ENCODE results near the gene TMEM11. TPM values are rescaled to one million over a fixed set of nuclear protein-coding genes. Genes with fewer than 3 reads are reported as not detected.
A peak's percentile ranks its signal among the peaks of the same experiment; 100 is the strongest.

TMEM11 gene
- total RNA-seq, 1 donor from 2014 or later, result 25.7 TPM

DNA sequence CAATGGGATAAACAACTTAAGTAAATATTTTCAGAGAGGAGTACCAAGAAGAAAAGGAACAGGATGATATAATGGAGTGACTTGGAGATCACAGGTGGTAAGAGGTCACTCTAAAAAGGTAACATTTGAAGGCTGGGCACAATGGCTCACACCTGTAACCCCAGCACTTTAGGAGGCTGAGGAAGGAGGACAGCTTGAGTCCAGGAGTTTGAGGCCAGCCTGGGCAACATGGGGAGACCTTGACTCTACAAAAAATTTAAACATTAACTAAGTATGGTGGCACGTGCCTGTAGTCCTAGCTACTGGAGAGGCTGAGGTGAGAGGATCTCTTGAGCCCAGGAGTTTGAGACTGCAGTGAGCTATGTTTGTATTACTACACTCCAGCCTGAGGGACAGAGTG lies 3.4 kb upstream of the TMEM11 start:
- Histone ChIP-seq H3K36me3 (no peaks in the 10 kb centered on the region), H3K27me3 (no peaks in the 10 kb centered on the region), H3K9me3 (no peaks in the 10 kb centered on the region), H3K27ac (no peak overlapping the region), H3K4me3 (no peak overlapping the region), H3K4me1 (peaks cover 5 to 17% of the 10 kb centered on the region in 2 donors)
- intact Hi-C loops (cut with DNase I), result no loop called here
- no peak for DNase-seq (ENCODE audit: low spot score in 2 of 2)
- TF ChIP-seq, protein P1, sequence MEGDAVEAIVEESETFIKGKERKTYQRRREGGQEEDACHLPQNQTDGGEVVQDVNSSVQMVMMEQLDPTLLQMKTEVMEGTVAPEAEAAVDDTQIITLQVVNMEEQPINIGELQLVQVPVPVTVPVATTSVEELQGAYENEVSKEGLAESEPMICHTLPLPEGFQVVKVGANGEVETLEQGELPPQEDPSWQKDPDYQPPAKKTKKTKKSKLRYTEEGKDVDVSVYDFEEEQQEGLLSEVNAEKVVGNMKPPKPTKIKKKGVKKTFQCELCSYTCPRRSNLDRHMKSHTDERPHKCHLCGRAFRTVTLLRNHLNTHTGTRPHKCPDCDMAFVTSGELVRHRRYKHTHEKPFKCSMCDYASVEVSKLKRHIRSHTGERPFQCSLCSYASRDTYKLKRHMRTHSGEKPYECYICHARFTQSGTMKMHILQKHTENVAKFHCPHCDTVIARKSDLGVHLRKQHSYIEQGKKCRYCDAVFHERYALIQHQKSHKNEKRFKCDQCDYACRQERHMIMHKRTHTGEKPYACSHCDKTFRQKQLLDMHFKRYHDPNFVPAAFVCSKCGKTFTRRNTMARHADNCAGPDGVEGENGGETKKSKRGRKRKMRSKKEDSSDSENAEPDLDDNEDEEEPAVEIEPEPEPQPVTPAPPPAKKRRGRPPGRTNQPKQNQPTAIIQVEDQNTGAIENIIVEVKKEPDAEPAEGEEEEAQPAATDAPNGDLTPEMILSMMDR (IDR thresholded peaks at IDR 0.05), result no peak

DNA sequence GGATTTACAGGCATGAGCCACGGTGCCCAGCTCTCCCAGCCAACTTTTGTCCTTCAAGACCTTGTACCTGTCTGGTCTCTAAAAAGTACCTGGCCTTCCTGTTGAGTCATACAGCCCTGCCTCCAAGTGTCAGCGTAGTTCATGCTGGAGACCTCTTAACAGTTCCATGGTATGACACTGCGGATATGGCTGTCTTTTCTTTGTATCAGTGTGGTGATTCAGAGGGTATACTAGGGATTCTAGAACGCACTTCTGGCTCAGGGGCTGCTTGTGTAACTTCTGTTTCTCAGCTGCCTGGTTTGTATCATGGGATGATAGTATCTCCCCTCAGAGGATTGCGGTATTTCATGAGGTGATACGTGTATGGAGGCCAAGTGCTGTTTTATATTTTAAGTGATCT lies 2.0 kb upstream of the TMEM11 start:
- intact Hi-C loops (cut with DNase I), result loop anchor here (2.0 kb wide), 1 partner anchor 49 kb away; no protein-coding TSS in a partner anchor
- peaks cover 8 to 31% of the 10 kb centered on the region in 2 donors for H3K4me1 ChIP-seq
- H3K27ac ChIP-seq, result no peak overlapping the region
- DNase-seq (ENCODE audit: low spot score in 2 of 2), result no peak
- no peak overlapping the region for H3K4me3 ChIP-seq
- TF ChIP-seq, protein P1 (IDR thresholded peaks at IDR 0.05), result no peak
- no peaks in the 10 kb centered on the region for H3K27me3 ChIP-seq
- peaks cover 0 to 2% of the 10 kb centered on the region in 2 donors for H3K36me3 ChIP-seq
- no peaks in the 10 kb centered on the region for H3K9me3 ChIP-seq

DNA sequence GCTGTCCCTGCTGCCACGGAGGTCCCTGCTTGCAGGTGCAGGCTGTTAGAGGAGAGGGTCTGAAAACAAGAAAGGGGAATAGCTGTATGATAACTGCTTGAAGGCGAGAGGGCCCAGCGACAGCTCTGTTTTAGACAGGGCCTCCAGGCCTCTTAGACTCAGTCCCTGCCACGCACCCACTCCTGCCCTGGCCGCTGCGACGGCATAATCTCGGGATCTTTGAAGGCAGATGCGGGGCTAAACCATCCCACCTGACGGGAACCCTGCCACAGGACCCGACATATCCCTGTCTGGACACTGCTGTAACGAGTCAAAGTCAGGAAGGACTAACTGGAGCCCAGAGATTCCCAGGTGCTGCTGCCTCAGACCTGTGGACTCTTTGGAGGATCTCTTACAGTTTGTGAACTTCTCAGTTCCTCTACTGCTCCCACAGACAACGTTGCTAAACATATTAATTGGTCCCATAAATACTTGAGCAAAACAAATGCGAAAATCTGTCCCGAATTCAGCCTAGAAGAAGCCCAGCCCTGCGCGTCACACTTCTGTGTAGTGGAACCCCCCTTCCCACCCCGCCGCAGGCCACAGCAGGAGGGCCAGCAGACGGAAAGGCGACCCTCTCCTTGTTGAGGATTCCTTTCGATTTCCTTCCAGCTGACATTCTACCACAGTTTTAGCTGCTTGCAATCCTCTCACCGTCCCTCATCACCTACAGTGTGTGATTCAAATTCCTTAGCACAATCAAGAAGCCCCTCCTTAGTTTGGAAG lies 998 bp upstream of the TMEM11 start:
- Histone ChIP-seq H3K27me3 (no peaks in the 10 kb centered on the region), H3K4me1 (peaks cover 8 to 34% of the 10 kb centered on the region in 2 donors), H3K27ac (peak overlapping the region; percentile 95 to 97), H3K9me3 (no peaks in the 10 kb centered on the region), H3K4me3 (peak overlapping the region; percentile 84 to 96), H3K36me3 (peaks cover 7 to 8% of the 10 kb centered on the region in 2 donors)
- intact Hi-C loops (cut with DNase I), result loop anchor here (1.0 to 2.0 kb wide), 5 partner anchors 38 to 172 kb away; partner anchors contain the start of genes NATD1 and USP22
- TF ChIP-seq, protein P1 (IDR thresholded peaks at IDR 0.05), result no peak
- no peak for DNase-seq (ENCODE audit: low spot score in 2 of 2)

DNA sequence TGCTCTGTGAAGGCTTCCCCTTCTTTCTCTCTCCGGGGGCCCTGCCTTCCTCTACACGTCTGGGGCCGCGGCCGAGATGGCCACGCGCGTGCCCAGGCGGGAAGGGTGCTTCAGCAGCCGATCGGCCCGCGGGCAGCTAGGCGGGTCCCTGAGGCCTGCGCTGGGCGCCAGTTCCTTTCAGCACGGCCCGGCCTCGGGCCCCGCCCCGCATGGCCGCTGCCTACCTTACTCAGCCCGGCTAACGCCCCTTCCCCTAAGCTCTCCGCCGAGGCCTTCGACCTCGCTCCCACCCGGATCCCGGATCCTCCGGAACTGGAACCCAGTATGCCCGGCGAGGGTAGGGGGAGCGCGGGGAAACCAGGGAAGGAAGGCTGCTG lies 335 bp downstream of the TMEM11 start:
- Histone ChIP-seq H3K4me1 (peaks cover 8 to 34% of the 10 kb centered on the region in 2 donors), H3K27me3 (no peaks in the 10 kb centered on the region), H3K9me3 (no peaks in the 10 kb centered on the region), H3K36me3 (peaks cover 16 to 17% of the 10 kb centered on the region in 2 donors), H3K4me3 (peak overlapping the region; percentile 84 to 96), H3K27ac (peak overlapping the region; percentile 95 to 97)
- TF ChIP-seq, protein P1 (IDR thresholded peaks at IDR 0.05), result peak in 2 of 3 experiments; percentile 3 to 15
- peak in 1 of 2 donors; percentile 68 for DNase-seq (ENCODE audit: low spot score in 2 of 2)
- intact Hi-C loops (cut with DNase I), result loop anchor here (1.0 to 2.0 kb wide), 5 partner anchors 40 to 170 kb away; partner anchors contain the start of genes NATD1 and USP22

DNA sequence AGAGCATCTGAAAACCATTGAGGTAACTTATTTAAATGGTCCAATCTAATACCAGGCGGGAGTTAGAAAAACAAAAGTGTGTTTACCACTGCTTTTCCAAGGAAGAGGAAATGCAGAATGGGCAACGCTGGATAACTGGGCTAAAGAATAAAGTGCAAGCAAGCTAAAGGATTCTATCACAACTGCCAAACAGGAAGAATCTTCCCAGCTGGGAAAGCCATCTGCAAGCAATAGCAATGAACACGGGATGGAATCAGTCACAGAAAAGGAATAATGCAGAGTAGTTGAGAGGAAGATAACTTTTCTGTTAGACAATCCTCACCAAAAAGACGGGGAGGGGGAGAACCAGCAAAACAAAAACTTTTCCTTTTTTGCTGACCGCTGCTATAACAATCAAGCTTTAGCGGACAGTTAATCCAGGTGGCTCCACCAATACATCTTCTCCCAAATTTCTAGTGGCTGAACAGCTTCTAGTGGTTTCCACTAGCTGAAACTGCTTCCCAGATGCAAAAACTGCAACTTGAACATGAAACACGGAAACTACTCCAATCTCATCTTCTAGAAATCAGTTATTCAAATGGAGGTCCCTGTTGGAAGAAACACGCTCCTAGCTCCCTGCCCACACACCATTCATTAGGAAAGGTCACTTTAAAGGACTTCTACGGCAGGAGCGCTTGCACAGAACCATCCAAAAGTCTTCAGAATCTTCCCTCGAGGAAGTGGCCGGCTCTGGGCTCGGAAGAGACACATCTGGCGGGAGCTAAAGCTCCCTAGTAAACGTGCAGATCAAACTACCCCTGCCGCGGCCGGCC lies 929 bp downstream of the TMEM11 start:
- Histone ChIP-seq H3K27me3 (no peaks in the 10 kb centered on the region), H3K4me1 (peaks cover 8 to 34% of the 10 kb centered on the region in 2 donors), H3K4me3 (peak overlapping the region; percentile 84 to 96), H3K27ac (peak overlapping the region; percentile 95 to 97), H3K9me3 (no peaks in the 10 kb centered on the region), H3K36me3 (peaks cover 17 to 22% of the 10 kb centered on the region in 2 donors)
- TF ChIP-seq, protein P1 (IDR thresholded peaks at IDR 0.05), result no peak
- intact Hi-C loops (cut with DNase I), result no loop called here
- no peak for DNase-seq (ENCODE audit: low spot score in 2 of 2)
